ENCODE data around the gene AK8. TPM values are rescaled to one million over a fixed set of nuclear protein-coding genes. Genes with fewer than 3 reads are reported as not detected.

The AK8 gene
- total RNA-seq: 1.5 TPM
- long read RNA-seq: 0 reads

DNA sequence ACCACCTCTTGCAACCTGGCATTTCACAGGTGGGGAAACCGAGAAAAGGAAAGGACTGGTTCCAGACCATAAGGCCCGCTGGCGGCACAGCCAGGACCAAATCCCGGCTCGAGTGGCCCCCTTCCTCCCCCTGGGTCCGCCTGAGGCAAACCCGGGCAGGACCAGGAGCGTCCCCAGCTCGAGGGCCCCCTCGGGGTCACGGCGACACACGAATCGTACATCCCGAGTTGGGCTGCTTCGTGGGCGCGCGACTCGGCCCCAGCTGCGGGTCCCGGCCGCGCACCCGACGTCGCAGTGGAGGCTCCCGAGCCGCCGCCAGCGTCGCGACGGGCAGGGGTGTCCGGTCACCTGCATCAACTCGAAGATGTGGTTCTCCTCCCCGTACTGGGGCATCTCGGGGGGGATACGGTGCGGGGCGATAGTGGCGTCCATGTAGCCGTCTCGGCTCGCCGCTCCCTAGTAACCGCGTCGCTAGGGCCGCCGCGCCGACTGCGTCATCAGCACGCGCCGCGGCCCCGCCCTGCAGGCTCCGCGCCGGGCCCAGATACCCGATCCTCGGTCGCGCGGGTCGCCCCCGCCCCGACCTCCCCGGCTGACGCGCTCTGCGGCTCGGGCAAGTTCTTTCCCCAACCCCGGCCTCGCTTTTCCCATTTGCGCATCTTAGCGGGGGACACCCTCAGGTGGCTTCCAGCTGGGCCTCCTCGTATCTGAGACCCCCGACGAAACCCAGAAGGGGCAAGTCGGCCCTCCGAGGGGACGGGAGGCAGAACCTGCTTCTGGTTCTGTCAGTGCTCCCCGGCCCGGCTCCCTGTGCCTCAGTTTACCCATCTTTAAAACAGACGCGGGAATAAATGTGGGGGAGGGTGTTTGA lies at the start of gene AK8:
TSS of gene AK8 (minus strand) at position 461 of the 871 bp plus-strand sequence. CDS start at position 432, 29 bp downstream.
- peak; percentile 92 for DNase-seq (ENCODE audit: low spot score)

DNA sequence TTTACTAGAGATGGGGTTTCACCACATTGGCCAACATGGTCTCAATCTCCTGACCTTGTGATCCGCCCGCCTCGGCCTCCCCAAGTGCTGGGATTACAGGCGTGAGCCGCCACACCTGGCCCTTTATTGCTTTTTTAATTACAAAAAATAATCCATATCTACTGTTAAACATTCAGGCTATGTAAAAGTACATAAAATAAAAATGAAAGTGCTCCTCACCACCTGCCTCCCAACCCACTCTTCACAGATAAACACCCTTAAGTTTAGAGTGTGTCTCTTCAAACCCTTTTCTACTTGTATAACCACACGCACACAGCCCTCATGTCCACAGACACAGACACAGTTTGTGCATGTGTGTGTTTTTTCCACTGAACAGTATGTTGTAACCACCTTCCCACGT lies 49.6 kb upstream of the AK8 start:
- no peak for DNase-seq (ENCODE audit: low spot score)

DNA sequence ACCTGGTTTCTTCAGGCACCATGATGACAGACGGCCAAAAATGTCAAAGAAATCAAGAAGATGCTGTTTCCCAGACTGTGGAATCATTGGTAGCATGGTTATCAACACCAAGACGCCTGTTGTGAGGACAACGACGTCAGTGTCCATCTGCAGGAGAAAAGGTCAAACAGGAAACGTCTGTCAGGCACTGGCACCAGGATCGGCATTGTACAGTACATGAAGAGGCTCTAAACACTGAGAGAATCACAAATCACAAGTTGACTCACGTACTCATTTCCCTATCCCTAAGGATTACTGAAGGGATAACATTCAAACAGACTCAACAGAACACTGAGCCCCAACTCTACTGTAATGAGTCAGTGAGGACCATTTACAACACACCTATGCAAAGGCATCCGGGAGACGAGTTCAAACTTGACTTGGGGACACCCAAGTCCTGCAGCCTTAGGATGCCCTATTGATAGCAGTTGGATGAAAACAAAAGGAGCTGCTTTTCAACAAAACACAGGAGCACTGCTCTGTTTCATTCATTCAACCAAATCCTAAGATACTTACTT lies 45.3 kb upstream of the AK8 start:
- no peak for DNase-seq (ENCODE audit: low spot score)

DNA sequence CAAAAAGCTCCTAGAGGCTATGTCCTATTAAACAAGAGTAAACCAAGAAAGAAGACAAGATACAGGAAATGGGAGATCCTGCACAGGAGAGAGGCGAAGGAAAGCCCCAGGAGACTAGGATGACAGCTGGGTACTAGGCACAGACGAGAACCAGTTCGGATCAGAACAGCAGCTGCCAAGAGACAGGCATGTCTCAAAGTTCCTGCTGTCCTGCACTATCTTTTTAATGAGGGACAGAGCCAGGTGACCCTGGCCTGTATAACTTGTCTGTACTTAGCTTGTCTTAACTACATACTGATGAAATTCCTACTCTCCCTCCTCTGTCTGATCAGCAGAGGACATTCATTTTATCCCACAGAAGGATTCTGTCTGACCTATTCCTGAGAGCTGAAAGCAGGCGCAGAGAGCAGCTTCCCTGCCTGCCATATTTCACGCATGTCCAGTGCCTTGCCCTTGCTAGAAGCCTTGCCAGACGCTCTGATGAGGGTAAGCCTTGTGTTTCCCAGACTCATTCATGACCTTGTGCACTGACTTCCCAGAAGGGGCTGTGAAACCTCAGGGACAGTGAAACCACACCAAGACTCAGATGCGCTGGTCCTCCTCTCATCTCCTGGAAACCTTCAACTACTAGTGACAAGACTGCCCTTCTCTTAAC lies 41.7 kb upstream of the AK8 start:
- no peak for DNase-seq (ENCODE audit: low spot score)

DNA sequence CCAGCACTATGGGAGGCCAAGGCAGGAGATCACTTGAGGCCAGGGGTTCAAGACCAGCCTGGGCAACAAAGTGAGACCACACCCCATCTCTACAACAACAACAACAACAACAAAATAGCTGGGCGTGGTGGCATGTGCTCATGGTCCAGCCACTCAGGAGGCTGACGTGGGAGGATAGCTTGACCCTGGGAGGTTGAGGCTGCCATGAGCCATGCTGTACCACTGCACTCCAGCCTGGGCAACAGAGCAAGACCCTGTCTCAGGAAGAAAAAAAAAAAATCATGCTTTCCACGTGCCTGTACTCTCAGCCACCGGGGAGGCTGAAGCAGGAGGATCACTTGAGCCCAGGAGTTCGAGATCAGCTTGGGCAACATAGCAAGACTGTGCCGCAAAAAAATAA lies 36.8 kb upstream of the AK8 start:
- DNase-seq (ENCODE audit: low spot score): no peak

- DNase-seq (ENCODE audit: low spot score): no peak
Observed at GRCh38 chr9:132912131-132912530, 34.0 kb upstream of the AK8 start.

GRCh38 chr9:132910376-132910775 lies 32.3 kb upstream of the AK8 start:
- DNase-seq (ENCODE audit: low spot score): no peak

DNA sequence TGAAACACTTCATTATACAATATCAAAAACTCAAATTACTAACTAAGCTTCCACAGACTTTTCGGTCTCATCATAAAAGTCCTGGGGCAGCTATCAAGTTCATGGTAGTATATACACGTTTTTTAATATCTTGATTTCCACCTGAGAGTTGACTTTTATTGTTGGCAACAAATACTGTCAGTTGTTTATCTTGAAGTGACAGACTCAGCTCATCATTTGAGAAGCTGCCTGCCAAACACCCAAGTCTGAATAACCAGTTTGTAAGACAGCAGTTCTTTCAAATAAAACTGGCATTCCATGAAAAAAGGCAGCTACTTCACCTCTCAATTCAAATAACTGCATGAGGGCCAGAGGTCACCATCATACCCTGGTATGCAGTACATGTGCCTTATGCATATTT lies 31.2 kb upstream of the AK8 start:
- DNase-seq (ENCODE audit: low spot score): no peak

- no peak for DNase-seq (ENCODE audit: low spot score)
Observed at GRCh38 chr9:132908635-132909034, 30.6 kb upstream of the AK8 start.

GRCh38 chr9:132905726-132906125 lies 27.6 kb upstream of the AK8 start:
- no peak for DNase-seq (ENCODE audit: low spot score)

GRCh38 chr9:132903574-132904492 lies 25.7 kb upstream of the AK8 start:
- DNase-seq (ENCODE audit: low spot score): no peak

- DNase-seq (ENCODE audit: low spot score): no peak
Observed at GRCh38 chr9:132901858-132902831, 24.1 kb upstream of the AK8 start.

DNA sequence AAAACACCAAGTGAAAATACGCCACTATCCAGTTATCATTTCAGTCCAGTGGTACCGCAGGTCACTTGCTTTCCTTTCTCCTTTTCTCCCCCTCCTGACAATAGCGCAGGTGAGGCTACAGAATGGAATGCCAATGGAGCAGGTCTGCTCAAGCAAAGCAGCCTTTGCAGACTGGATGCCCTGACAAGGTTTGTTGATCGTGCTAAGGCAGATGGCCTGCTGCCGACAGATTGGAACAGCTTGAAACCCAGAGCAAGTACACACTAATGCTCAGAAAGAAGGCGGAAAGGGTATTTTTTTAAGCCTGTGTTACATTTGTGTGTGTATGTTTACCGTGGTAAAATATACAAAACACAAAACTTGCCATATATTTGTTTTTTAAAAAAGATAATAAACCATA lies 20.0 kb upstream of the AK8 start:
- DNase-seq (ENCODE audit: low spot score): no peak

GRCh38 chr9:132896906-132897305 lies 18.8 kb upstream of the AK8 start:
- no peak for DNase-seq (ENCODE audit: low spot score)

- no peak for DNase-seq (ENCODE audit: low spot score)
Observed at GRCh38 chr9:132896264-132896663, 18.2 kb upstream of the AK8 start.

GRCh38 chr9:132894862-132895835 lies 17.1 kb upstream of the AK8 start:
- DNase-seq (ENCODE audit: low spot score): no peak

GRCh38 chr9:132894346-132894745 lies 16.3 kb upstream of the AK8 start:
- DNase-seq (ENCODE audit: low spot score): no peak

- no peak for DNase-seq (ENCODE audit: low spot score)
Observed at GRCh38 chr9:132892400-132892799, 14.3 kb upstream of the AK8 start.

DNA sequence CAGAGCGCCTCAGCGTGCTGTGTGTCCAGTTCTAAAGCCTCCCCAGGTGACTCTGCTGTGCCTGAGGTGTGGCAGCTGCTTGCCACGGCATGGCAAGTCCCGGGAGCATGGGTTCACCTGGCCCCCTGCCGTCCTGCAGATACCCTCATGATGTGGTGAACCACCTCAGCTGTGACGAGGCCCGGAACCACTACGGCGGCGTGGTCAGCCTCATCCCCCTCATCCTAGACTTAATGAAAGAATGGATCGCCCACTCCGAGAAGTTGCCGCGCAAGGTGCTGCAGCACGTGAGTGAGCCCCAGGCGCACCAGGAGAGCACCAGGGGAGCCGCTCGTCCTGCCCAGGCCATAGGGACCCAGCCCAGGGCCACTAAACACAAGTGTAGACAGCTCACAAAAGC lies 10.1 kb upstream of the AK8 start:
- DNase-seq (ENCODE audit: low spot score): no peak

Measured in mesenteric fat pad (tissue), 1 donor.